GM21619 (cell line): ENCODE results near the gene CENPC.
A peak's percentile ranks its signal among the peaks of the same experiment; 100 is the strongest.
"Not testable (repeated sequence)": the region's sequence is repeated elsewhere in the genome, so short reads cannot be mapped to it uniquely, and the experiment has no call there.

Experiments
- ATAC-seq: cut with Tn5 transposase; IDR thresholded peaks from one replicate; pipeline ENCODE4 v1.9.1; 2021; ENCODE audit not compliant: unreplicated experiment

The CENPC gene

DNA sequence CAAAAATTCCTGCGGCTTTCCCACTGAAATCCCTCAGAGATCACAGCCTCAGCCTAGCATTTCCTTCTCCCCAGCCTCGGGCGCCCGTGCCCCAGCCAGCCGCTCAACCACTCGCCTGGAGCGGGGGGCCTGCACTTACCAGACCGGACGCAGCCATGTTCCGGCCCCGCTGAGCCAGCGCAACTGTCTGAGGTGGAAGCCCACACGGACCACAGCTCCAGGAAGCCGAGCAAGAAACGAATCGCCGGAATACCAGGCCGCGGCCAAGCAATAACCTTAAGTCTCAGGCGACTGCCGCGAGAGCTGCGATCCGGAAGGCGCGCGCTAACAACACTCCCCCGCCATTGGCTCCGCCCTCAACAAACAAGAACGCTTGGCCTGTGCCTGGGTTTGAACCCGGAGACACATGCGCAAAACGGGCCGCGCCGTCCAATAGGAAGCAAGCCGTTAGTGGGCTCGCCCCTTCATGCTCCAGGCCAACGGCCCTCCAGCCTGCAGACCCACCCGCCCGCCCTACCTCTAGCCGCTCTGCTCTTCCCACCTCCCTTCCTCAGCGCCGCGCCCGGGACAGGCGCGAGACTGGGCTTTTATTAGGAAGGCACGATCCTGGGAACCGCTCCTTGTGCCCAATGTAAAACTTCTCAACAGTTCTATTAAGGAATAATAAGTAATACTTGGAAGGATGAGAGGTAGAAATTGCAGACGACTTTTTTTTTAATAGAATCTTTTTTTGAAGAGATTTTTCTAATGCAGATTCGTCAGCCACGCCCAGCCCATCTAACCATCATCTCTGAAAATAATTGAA is at the start of gene CENPC:
Gene CENPC (minus strand): TSS at position 305 of the 805 bp plus-strand sequence. CDS start 148 bp downstream, at position 157.
- ATAC-seq: peak; percentile 95

- no peak for ATAC-seq
Measured at GRCh38 chr4:67593741-67594175, 48.5 kb upstream of the CENPC start.

GRCh38 chr4:67587156-67587555 is 41.9 kb upstream of the CENPC start:
- no peak for ATAC-seq

DNA sequence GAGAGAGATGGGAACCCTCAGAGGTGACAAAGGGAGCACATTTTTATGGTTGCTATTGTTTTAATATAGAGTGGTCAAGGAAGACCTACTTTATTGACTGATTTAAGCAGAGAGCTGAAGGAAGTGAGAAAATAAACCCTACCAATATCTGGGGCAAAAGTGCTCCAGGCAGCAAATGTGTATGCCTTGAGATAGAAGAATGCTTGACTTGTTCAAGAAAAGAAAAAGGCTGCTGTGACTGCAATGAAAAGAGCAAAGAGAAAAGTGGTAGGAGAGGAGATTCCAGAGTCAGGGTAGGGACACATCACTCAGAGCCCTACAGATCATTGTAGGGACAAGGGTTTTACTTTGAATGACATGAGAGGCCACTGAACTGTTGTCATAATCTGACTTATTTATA is 39.2 kb upstream of the CENPC start:
- ATAC-seq: no peak

DNA sequence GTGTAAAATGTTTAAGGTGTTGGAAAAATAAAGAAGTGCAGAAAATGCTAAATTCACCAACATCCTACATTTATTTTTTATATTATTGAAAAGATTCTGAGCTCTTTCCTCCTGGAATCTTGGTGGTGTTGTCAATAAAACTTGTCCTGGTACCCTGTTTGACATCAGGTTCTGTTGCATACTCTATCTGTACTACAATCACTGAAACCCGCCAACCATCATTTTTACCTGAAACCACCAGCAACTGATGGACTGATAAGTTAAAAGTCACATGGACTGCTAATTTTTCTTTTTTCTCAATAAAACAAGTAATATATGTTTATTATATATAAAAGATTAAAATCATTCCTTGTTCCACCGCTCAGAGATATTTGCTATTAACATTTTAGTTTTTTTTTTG is 36.6 kb upstream of the CENPC start:
- no peak for ATAC-seq

GRCh38 chr4:67581208-67581857 is 36.0 kb upstream of the CENPC start:
- peak; percentile 41 for ATAC-seq

GRCh38 chr4:67580577-67580976 is 35.3 kb upstream of the CENPC start:
- peak; percentile 33 for ATAC-seq

- peak; percentile 49 for ATAC-seq
Measured at GRCh38 chr4:67576538-67576937, 31.2 kb upstream of the CENPC start.

- ATAC-seq: no peak
Measured at GRCh38 chr4:67576059-67576466, 30.8 kb upstream of the CENPC start.

DNA sequence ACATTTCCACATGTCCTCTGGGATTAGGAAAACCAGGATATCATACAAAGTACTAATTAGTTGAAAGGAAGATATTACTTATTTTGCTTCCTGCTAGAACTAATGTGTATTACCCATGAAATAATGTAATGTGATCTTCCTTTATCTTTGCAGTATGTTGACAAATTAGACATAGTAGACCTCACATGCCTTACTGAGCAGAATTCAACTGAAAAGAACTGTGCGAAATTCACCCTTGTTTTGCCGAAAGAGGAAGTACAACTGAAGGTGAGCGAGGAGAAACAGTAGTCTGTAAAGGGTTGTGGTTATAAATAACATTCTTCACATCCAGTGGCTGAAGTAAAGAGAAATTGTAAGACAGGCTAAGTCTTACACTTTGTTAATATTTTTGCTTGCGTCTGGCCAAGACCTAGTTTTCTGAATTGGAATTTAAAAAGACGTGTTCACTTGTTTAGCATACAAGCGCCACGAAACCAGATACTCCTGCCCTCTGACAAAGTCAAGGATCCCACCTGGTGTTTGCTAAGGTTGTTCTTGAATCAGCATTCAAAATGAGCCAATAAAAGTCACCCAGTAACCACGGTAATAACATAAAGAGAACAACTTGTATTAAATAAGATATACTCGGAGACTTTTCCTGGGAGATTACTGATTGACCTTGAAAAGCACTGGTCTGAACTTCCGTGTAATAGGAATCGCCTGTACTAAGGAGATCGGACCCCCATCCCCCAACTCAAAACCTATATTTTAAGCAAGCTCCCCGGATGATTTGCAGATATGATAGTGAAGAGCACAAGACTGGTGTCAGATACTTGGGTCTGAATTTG is 30.1 kb upstream of the CENPC start:
- peak; percentile 91 for ATAC-seq

DNA sequence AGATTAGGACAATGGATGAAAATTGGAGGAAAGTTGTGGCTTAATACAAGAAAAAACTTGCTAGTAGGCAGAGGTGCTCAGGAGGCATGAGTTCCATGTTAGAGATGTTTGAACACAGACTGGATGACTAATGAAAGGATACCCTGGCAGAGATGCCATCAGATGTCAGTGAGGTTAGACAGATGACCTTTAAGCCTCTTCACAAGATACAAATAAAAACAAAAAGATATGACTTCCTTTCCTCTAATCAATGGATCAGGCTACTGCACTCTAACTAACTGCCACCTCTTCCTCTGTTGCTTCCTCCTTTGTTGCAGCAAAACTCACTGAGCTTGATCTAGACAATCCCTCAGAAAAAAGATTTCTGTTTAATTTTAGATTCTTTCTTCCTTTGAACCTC is 27.9 kb upstream of the CENPC start:
- ATAC-seq: no peak

DNA sequence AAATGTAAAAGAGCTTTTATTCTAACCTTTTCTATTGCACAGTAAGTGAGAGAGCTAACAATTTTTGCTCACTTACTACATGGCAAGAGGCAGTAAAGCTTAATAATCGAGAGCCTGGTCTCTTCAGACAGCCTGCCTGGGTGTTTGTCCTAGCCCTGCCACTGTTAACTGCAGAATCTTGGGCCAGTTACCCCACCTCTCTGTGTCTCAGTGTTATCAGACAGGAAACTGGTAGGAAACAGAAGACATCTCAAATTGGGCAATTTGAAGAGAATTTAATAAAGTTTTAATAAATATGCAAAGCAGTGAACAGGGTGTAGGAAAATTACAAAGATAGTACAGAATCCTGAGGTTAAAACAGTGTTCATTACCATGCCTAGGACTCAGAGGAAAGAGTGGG is 26.7 kb upstream of the CENPC start:
- no peak for ATAC-seq

DNA sequence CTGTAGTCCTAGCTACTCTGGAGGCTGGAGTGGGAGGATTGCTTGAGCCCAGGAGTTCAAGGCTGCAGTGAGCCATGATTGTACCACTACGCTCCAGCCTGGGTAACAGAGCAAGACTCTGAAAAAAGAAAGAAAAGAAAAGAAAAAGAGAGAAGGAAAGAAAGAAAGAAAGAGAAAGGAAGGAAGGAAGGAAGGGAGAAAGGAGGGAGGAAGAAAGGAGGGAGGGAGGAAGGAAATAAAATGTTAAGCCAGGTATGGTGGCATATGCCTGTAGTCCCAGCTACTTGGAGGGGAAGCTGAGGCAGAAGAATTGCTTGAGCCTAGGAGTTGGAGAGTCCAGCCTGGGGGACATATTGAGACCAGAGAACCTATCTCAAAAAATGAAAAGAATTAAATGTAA is 25.2 kb upstream of the CENPC start:
- no peak for ATAC-seq

DNA sequence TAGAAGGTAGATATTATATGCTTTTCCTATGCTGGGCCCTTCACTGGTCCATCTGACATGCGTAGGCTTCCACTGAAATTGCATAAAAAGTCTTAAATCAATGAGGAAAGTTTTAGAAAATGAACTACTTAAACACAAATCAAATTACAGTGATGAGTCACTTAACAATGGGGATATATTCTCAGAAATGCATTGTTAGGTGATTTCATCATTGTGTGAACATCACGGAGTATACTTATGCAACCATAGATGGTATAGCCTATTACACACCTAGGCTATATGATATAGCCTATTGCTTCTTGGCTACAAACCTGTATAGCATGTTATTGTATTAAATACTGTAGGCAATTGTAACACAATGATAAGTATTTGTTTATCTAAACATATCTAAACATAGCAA is 23.5 kb upstream of the CENPC start:
- no peak for ATAC-seq

DNA sequence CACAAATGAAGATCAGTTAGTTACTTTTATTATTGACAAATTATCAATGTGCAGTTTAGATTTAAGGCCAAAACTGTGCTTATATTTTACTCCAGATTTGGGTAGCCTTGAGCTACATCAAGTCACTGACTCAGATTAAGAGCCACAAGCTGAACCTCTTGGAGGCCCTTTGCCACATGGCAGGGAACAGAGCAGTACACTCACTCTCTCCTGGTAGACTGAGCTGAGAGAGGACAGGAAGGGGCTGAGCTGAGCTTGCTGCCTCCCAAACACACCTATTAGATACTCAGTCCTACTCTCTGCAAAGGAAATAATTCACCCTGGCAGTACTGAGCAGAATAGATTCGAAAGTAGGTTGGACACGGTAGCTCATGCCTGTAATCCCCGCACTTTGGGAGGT is 21.0 kb upstream of the CENPC start:
- ATAC-seq: no peak

- ATAC-seq: no peak
Measured at GRCh38 chr4:67565284-67565683, 20.0 kb upstream of the CENPC start.

DNA sequence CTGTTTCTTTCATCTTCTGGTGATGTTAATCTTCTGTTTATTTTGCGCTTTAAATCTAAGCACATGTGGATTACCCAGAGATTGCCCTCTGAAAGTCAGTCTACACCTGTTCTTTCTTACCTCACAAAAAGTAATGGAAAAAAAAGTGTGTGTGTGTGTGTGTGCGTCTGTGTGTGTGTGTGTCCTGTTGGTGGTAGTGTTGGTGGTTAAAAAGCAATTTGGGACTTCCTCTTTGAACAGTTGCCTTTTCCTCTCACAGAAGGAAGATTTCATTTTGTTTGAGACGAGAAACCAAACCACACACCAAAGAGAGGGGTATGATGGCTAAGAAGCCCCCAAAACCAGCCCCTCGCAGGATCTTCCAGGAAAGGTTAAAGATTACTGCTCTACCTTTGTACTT is 13.2 kb upstream of the CENPC start, which contains the start of gene STAP1:
Gene STAP1 (plus strand): TSS at position 235 of the 400 bp plus-strand sequence. CDS start 83 bp downstream, at position 318.
- peak; percentile 64 for ATAC-seq

DNA sequence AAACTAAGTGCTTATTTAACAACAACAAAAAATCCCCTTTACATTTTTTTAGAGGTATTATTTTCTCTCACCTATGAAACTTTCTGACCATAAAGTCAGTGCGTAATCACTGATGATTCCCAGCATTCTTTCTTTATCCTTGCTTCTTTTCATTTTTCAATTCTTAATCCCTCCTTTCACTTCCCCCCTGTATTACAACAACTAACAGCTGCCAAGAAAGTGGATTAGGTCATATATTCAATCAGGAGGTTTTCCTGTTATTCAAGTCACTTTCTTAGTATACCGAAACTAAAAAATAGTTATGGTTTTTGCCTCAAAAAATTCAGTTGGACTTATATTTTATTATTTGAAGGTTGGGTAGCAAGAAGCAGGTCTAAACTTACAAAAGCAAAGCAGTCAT is 11.1 kb upstream of the CENPC start:
- no peak for ATAC-seq

GRCh38 chr4:67555447-67555846 is 10.1 kb upstream of the CENPC start:
- no peak for ATAC-seq

- ATAC-seq: no peak
Measured at GRCh38 chr4:67554096-67554495, 8.8 kb upstream of the CENPC start.

DNA sequence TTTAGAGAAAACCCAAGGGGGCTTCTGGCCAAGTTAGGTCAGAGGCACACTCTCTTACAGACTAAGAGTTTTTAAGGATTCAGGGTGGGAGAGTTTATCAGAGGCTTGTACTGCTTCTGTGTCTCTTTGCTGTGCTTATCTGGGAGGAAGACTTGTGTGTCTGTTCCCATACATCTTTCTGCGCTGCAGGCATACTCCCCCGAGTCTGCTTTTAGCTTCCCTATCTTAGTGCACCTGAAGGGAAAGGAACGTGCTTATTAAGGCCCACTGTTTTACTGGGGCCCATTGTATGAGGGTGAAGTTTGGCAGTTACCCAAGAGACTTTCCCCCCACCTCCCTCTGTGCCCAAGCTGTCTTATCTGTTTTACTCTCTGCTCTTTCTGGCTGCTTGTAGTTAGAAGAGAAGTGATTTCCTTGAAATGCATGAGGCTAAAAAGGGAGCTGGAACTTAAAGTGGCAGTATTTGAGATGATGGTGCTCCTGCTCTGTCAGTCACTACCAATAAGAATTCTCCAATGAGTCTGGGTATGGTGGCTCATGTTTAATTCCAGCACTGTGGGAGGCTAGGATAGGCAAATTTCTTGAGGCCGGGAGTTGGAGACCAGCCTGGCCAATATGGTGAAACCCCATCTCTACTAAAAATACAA is 7.0 kb upstream of the CENPC start:
- ATAC-seq: not testable (repeated sequence)
